Activated CD8-positive, alpha-beta memory T cell treated with anti-CD3 and anti-CD28 coated beads, Interleukin-2, amount 50 U/mL, for 4 hours (primary cell): ENCODE measurements around the gene MECR.

Experiments used
- DNase-seq: peaks from one replicate; pipeline ENCODE4 v3.0.0-alpha.2; 2020

Gene MECR, protein sequence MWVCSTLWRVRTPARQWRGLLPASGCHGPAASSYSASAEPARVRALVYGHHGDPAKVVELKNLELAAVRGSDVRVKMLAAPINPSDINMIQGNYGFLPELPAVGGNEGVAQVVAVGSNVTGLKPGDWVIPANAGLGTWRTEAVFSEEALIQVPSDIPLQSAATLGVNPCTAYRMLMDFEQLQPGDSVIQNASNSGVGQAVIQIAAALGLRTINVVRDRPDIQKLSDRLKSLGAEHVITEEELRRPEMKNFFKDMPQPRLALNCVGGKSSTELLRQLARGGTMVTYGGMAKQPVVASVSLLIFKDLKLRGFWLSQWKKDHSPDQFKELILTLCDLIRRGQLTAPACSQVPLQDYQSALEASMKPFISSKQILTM

DNA sequence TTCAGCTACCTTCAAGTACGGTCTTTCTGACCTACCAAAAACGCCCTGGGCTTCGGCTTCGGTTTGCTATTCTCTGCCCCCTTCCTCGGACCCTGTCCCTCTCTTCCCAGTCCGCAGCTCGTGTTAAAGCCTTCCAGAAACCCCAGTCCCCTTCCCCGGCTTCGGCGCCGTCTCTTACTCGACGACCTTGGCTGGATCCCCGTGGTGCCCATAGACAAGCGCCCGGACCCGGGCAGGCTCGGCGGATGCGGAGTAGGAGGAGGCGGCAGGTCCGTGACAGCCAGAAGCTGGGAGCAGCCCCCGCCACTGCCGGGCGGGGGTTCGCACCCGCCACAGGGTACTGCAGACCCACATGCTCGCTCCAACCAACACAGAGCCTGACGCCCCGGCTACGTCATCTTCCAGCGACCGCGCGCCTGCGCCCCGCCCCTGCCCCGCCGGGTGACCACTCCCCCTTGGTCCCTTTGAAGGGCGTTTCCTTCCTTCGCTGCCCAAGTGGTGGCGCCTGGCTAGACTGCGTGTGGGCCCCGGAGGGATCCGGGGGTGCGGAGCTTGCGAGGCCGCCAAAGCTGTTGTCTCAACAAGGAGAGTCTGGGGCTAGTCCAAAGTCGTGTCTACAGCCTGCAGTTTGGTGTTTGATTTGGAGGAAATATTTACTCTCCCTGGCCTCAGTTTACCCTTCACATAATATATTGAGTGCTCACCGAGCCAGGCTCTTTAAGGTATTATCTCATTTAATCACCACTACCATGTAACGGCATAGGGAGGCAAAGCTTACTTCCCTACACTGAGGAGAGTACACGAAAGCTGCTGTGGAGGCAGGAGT lies at the start of gene MECR:
Gene MECR (minus strand): TSS at position 382 of the 826 bp plus-strand sequence. CDS start 28 bp downstream, at position 354.
- DNase-seq: peak; percentile 97

GRCh38 chr1:29279951-29280391 lies 49.2 kb upstream of the MECR start:
- no peak for DNase-seq

DNA sequence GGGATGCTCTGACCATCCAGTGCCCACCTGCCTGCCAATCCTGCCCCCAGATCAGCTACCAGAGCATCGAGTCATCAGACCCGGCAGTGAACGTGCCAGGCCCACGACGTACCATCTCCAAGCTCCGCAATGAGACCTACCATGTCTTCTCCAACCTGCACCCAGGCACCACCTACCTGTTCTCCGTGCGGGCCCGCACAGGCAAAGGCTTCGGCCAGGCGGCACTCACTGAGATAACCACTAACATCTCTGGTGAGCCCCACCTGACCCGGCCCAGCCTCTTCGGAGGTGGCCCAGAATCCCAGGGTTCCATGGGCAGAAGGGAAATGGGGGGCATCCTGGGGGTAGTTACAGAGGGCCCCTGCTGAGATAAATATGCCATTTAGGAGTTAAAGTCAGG lies 48.7 kb upstream of the MECR start:
- DNase-seq: no peak

- DNase-seq: no peak
Measured at GRCh38 chr1:29278124-29278523, 47.4 kb upstream of the MECR start.

- DNase-seq: no peak
Measured at GRCh38 chr1:29275435-29275834, 44.7 kb upstream of the MECR start.

- DNase-seq: no peak
Measured at GRCh38 chr1:29272147-29272907, 41.6 kb upstream of the MECR start.

- DNase-seq: no peak
Measured at GRCh38 chr1:29271724-29272123, 41.0 kb upstream of the MECR start.

GRCh38 chr1:29270929-29271521 lies 40.3 kb upstream of the MECR start:
- DNase-seq: no peak

- DNase-seq: no peak
Measured at GRCh38 chr1:29269382-29269781, 38.6 kb upstream of the MECR start.

- DNase-seq: no peak
Measured at GRCh38 chr1:29267321-29268070, 36.8 kb upstream of the MECR start.

- DNase-seq: no peak
Measured at GRCh38 chr1:29266912-29267311, 36.2 kb upstream of the MECR start.

DNA sequence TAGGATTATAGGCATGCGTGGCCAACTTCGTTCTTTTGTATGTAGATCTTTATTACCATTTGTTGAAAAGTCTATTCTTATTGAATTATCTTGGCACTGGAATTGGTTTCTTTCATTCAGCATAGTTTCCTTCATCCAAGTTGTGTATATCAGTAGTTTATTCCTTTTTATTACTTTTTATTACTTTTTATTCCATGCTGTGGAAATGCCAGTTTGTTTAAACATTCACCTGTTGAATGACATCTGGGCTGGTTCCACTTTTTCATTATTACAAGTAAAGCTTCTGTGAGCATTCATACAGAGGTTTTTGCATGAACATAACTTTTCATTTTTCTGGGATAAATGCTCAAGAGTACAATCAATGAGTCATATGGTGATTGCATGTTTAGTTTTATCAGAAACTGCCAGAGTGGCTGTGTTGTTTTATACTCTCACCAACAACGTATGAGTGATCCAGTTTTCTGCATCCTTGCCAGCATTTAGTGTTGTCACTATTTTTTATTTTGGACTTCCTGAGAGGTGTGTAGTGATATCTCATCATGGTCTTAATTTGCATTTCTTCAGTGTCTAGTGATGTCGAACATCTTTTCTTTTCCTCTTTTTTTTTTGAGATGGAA lies 34.1 kb upstream of the MECR start:
- no peak for DNase-seq

GRCh38 chr1:29260531-29260930 lies 29.8 kb upstream of the MECR start:
- DNase-seq: no peak

DNA sequence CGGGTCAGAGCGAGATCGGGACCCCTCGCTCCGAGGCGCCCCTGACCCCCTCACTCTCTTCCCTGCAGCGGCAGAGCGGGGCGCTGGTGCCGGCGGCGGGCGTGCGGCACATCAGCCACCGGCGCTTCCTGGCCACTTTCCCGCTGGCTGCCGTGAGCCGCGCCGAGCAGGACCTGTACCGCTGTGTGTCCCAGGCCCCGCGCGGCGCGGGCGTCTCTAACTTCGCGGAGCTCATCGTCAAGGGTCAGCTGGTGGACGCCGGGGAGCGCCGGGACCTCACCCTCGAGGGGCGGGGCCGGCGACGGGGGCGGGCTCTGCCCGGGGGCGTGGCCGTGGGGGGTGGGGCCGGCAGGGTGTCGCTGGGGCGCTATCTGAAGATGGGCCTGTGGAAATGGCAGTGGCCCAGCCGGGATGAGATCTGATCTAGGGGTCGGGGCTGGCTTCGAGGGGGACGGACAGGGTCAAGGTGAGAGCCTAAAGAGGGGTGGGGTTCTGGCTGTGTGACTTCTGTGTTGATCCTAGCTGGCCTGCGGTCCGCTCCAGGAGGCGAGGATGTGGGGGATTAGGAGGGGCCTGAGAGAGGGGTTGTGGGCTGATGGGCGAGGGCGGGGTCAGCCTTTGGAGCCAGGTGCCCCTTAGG lies 29.2 kb upstream of the MECR start:
- DNase-seq: peak; percentile 40

DNA sequence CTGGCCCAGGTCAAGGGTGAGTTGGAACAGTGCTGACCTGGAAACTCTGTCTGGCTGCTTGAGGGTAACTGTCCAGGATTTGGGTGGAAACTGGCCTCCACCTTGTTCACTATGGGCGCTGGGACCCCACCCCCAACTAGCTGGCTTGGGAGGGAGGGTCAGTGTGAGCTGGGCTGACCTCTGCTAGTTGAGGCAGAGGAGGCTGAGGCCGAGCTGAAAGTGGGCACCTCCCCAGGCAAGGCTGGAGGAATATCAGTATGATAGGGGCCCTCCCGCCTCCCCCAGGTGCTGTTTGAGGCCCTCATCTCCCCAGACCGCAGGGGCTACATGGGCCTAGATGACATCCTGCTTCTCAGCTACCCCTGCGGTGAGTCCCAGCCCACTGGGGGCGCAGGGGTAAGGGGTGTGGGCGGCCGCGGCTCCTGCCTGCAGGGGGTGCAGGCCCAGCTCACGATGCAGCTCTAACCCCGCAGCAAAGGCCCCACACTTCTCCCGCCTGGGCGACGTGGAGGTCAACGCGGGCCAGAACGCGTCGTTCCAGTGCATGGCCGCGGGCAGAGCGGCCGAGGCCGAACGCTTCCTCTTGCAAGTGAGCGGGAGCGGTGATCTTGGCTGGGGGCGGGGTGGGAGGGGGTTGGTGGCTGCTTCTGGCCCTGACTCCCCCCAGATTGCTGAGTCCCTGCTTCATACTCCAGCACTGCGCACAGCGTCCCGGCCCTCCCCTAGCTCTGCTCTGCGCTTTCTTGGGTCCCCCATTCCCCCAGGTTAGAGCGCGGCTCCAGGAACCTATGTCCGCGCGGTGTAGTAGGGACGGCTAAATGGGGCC lies 28.5 kb upstream of the MECR start:
- DNase-seq: no peak

DNA sequence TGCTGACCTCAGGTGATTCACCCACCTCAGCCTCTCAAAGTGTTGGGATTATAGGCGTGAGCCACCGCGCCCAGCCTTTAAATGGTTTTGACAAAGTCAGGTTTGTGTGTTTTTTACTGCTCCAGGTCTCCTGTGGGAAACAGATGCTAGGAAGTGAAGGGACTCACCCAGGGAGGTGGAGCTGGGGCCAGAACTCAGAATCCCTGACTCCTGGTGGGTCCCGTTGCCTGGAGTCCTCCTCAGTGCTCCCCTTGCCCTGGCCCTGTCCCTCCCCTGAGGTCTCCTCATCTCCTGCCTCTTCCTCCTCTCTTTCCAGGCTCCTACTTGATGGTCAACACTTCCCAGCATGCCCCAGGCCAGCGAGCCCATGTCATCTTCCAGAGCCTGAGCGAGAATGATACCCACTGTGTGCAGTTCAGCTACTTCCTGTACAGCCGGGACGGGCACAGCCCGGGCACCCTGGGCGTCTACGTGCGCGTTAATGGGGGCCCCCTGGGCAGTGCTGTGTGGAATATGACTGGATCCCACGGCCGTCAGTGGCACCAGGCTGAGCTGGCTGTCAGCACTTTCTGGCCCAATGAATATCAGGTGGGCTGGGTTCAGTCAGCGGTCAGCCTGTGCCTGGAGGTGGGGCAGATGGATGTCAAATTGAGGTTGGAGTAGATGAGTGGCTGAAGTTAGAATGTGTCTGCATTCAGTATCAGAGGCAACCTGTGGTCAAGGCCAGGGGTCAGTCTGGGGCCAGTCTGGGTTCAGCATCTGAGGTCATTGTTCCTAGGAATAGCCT lies 27.6 kb upstream of the MECR start:
- DNase-seq: no peak

DNA sequence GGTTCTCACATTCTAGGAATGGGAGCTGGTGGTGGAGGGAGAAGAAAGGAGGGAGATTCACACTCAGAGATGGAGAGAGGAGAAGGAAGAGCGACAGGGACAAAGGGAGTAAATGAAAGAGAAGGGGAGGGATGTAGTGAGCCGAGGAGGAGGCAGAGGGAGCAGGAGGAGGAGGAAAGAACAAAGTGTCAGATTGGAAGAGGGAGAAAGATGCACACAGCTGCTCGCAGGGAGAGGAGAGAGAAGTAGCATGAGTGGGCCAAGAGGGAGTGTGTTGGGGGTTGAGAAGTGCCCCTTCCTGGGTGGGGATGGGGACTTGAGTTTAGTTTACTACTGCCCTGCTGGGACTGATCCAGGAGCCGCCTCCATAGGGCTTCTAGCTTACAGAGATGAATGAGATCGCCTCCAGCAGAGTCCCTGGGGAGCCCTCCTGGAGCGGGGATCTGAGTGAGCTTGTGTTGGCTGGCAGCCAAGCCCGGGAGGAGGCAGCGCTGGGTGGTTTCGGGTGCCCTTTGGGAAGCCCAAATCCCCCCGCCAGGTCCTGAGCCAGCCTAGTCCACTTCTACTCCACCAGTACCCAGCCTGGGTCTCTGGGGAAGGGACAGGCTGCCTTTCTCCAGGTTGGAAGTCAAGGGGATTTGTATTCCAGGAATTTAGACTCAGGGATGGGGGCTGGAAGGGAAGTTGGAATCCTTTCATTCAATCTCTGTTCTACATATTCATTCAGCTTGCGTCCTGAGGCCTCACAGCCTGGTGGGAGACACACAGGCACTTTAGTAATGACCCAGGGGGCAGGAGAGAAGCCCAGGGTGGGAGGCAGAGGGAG lies 26.5 kb upstream of the MECR start:
- DNase-seq: no peak

GRCh38 chr1:29256394-29256793 lies 25.7 kb upstream of the MECR start:
- DNase-seq: no peak
